ENCODE data around the gene MAPKAPK3. TPM values are rescaled to one million over a fixed set of nuclear protein-coding genes. Genes with fewer than 3 reads are reported as not detected.

MAPKAPK3 gene
- total and polyA plus RNA-seq, 12 donors = 40.6 to 101 (median 65.0) TPM

DNA sequence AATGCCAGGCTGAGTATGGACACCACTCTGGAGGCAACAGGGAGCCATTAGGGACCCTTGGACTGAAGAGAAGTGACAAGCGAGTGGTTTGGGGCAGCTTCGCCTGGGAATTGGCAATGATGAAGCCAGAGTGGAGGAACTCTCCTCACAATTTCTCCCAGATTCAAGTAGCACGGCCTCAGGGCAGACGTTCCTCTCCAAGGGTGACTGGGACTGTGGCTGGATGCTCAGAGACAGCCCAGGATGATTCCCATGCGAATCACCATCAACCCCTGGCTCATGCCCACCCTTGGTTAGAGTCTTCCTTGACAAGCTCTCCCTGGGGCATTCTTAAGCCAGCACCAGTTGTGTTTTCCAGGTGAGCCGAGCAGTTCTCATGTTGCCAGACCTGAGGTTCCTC, 41.5 kb downstream of the MAPKAPK3 start:
- peak in 1 of 7 donors; percentile 5 for DNase-seq
- 67 to 94% (median 90%) methylated on average over 1 to 6 of the region's 6 CpGs for WGBS, 4 donors
- Histone ChIP-seq H3K9me3 (replicated peaks in 1 of 3) (no peaks in the 10 kb centered on the region), H3K27ac (no peak overlapping the region), H3K27me3 (no peaks in the 10 kb centered on the region), H3K36me3 (replicated peaks in 1 of 2) (no peaks in the 10 kb centered on the region), H3K4me1 (replicated peaks in 1 of 2) (no peaks in the 10 kb centered on the region), H3K4me3 (no peak overlapping the region)
- intact Hi-C loops (cut with DNase I) = no loop called here
- TF ChIP-seq, protein P1, sequence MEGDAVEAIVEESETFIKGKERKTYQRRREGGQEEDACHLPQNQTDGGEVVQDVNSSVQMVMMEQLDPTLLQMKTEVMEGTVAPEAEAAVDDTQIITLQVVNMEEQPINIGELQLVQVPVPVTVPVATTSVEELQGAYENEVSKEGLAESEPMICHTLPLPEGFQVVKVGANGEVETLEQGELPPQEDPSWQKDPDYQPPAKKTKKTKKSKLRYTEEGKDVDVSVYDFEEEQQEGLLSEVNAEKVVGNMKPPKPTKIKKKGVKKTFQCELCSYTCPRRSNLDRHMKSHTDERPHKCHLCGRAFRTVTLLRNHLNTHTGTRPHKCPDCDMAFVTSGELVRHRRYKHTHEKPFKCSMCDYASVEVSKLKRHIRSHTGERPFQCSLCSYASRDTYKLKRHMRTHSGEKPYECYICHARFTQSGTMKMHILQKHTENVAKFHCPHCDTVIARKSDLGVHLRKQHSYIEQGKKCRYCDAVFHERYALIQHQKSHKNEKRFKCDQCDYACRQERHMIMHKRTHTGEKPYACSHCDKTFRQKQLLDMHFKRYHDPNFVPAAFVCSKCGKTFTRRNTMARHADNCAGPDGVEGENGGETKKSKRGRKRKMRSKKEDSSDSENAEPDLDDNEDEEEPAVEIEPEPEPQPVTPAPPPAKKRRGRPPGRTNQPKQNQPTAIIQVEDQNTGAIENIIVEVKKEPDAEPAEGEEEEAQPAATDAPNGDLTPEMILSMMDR (IDR thresholded peaks at IDR 0.05) = no peak
- no peak for TF ChIP-seq POLR2A (IDR thresholded peaks at IDR 0.05)

DNA sequence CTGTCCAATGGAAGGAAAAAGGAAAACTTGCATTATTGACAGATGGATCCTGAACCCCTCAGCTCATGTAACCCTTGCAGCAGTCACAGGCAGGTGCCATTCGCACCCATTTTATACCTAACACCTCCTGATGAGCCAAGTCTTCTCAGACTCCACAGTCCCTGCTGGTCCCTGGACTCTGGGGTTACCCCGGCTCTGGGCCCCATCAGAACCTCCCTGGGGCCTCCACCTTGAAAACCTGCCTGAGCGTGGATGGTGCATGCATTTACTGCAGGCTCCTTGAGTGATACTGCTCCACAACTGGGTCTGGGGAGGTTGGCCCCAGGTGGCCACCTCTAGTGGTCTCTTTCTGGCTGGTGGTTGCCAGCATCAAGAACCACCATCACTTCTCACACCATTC, 41.9 kb downstream of the MAPKAPK3 start:
- H3K27ac ChIP-seq = no peak overlapping the region
- no peaks in the 10 kb centered on the region for H3K27me3 ChIP-seq
- TF ChIP-seq, protein P1 (IDR thresholded peaks at IDR 0.05) = no peak
- no peak for TF ChIP-seq POLR2A (IDR thresholded peaks at IDR 0.05)
- no peaks in the 10 kb centered on the region for H3K36me3 ChIP-seq (replicated peaks in 1 of 2)
- H3K4me1 ChIP-seq (replicated peaks in 1 of 2) = no peaks in the 10 kb centered on the region
- H3K4me3 ChIP-seq = no peak overlapping the region
- DNase-seq = peak in 1 of 7 donors; percentile 5
- H3K9me3 ChIP-seq (replicated peaks in 1 of 3) = no peaks in the 10 kb centered on the region
- intact Hi-C loops (cut with DNase I) = no loop called here
- WGBS, 4 donors = 70 to 95% (median 90%) methylated on average over 2 to 3 of the region's 3 CpGs

DNA sequence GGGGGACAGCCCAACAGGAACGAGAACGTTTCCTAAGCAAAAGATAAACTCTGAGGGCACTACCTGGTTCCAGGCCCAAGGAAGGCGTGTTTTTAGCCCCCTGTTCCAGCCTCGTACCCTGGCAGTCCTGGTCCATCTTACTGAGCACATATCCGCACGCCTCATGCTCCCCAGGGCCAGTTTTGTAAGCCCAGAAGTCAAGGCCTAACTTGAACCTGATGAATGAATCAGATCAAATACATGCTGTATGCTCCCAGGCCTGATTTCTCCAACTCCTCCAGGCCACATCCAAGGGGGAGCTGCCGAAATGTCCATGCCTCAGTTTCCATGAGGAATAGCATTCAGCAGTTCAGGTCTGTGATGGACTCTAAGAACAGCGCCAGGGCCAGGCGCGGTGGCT, 43.4 kb downstream of the MAPKAPK3 start:
- intact Hi-C loops (cut with DNase I) = no loop called here
- Histone ChIP-seq H3K27me3 (no peaks in the 10 kb centered on the region), H3K9me3 (replicated peaks in 1 of 3) (no peaks in the 10 kb centered on the region), H3K27ac (no peak overlapping the region), H3K4me1 (replicated peaks in 1 of 2) (no peaks in the 10 kb centered on the region), H3K4me3 (no peak overlapping the region), H3K36me3 (replicated peaks in 1 of 2) (no peaks in the 10 kb centered on the region)
- DNase-seq = peak in 3 of 7 donors; percentile 4 to 23 (median 13)
- TF ChIP-seq, protein P1 (IDR thresholded peaks at IDR 0.05) = no peak
- TF ChIP-seq POLR2A (IDR thresholded peaks at IDR 0.05) = no peak
- 90 to 94% (median 93%) methylated on average over 7 to 10 of the region's 10 CpGs for WGBS, 4 donors

DNA sequence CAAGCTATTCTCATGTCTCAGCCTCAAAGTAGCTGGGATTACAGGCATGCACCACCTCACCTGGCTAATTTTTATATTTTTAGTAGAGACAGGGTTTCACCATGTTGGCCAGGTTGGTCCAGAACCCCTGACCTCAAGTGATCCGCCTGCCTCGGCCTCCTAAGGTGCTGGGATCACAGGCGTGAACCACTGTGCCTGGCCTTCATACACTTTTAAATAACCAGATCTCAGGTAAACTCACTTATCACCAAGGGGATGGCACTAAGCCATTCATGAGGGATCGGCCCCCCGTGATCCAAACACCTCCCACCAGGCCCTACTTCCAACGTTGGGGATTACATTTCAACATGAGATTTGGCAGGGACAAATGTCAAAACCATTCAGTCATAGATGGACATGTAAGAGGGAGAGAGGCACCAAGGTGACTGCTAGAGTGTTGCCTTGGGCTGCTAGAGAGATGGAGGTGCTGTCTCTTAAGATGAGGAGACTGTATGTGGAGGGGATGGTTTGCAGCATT, 44.4 kb downstream of the MAPKAPK3 start:
- TF ChIP-seq, protein P1 (IDR thresholded peaks at IDR 0.05) = no peak
- TF ChIP-seq POLR2A (IDR thresholded peaks at IDR 0.05) = no peak
- peak in 3 of 7 donors; percentile 2 to 35 (median 11) for DNase-seq
- no peaks in the 10 kb centered on the region for H3K9me3 ChIP-seq (replicated peaks in 1 of 3)
- 76 to 84% (median 79%) methylated on average over 6 of the region's 6 CpGs for WGBS, 4 donors
- intact Hi-C loops (cut with DNase I) = no loop called here
- no peaks in the 10 kb centered on the region for H3K36me3 ChIP-seq (replicated peaks in 1 of 2)
- no peak overlapping the region for H3K27ac ChIP-seq
- no peaks in the 10 kb centered on the region for H3K4me1 ChIP-seq (replicated peaks in 1 of 2)
- H3K27me3 ChIP-seq = no peaks in the 10 kb centered on the region
- H3K4me3 ChIP-seq = no peak overlapping the region
